ENCODE data around the gene DIDO1. TPM values are rescaled to one million over a fixed set of nuclear protein-coding genes. Genes with fewer than 3 reads are reported as not detected.
"Not testable (repeated sequence)": the region's sequence is repeated elsewhere in the genome, so short reads cannot be mapped to it uniquely, and the experiment has no call there.

Gene DIDO1
- total RNA-seq, 2 donors from 2014 or later, result 63.8 to 80.4 TPM

DNA sequence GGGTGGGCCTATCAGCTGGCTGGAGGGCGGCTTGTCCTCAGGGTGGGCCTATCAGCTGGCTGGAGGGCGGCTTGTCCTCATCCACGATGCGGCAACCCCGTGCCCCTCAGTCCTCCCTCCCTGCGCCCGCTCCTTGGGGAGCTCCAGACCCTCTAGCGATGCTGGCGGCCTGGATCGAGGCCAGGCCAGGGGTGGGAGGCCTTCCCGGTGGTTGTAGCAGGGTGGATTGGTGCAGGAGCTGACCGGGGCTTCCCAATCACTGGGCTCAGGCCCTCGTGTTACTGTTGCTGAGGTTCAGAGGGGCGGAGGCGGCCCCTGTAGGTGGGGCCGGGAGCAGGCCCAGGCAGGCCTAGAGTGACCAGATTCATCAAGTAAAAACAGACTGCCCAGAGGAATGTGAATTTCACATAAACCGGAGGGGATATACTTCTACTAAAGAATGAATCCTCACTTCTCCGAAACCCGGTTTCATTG lies 35.0 kb upstream of the DIDO1 start:
- Histone ChIP-seq H3K36me3 (no peaks in the 10 kb centered on the region), H3K27me3 (replicated peaks; ENCODE audit: insufficient read depth) (no peaks in the 10 kb centered on the region), H3K27ac (no peak overlapping the region), H3K4me3 (no peak overlapping the region), H3K9me3 (no peaks in the 10 kb centered on the region), H3K4me1 (ENCODE audit: control insufficient read depth in 1 of 2, low read depth in 2 of 2) (no peaks in the 10 kb centered on the region)
- TF ChIP-seq, protein P1, sequence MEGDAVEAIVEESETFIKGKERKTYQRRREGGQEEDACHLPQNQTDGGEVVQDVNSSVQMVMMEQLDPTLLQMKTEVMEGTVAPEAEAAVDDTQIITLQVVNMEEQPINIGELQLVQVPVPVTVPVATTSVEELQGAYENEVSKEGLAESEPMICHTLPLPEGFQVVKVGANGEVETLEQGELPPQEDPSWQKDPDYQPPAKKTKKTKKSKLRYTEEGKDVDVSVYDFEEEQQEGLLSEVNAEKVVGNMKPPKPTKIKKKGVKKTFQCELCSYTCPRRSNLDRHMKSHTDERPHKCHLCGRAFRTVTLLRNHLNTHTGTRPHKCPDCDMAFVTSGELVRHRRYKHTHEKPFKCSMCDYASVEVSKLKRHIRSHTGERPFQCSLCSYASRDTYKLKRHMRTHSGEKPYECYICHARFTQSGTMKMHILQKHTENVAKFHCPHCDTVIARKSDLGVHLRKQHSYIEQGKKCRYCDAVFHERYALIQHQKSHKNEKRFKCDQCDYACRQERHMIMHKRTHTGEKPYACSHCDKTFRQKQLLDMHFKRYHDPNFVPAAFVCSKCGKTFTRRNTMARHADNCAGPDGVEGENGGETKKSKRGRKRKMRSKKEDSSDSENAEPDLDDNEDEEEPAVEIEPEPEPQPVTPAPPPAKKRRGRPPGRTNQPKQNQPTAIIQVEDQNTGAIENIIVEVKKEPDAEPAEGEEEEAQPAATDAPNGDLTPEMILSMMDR (IDR thresholded peaks at IDR 0.05), result no peak
- ATAC-seq (ENCODE audit: insufficient number of reproducible peaks, low FRiP score, low read depth) (no peak), DNase-seq (ENCODE audit: low spot score) (no peak)

DNA sequence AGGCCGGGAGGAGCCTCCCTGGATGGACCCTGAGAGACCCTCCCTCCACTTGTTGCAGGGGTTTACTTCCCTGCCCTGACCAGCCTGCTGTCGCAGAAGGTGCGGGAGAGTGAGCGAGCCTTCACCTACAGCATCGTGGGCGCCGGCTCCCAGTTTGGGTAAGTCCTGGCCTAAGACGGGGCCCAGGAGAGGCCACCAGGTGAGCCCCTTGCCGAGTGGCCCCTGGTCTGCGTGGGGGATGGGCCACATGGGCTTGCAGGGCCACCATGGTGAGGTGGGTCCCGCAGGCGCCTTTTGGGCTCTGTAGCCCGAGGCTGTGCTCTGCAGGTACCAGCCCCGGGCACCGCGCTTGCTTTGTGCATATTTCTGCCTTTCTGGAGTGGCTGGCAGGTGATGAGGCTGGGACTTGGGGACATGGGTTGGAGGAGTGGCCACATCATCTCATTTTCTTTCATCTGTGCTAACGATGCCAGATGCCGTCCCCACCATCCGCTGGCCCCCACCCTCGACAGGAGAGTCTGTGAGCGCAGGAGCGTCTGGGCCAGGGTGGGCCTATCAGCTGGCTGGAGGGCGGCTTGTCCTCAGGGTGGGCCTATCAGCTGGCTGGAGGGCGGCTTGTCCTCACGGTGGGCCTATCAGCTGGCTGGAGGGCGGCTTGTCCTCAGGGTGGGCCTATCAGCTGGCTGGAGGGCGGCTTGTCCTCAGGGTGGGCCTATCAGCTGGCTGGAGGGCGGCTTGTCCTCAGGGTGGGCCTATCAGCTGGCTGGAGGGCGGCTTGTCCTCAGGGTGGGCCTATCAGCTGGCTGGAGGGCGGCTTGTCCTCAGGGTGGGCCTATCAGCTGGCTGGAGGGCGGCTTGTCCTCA lies 34.4 kb upstream of the DIDO1 start:
- not testable (repeated sequence) for ATAC-seq (ENCODE audit: insufficient number of reproducible peaks, low FRiP score, low read depth); H3K36me3 ChIP-seq

DNA sequence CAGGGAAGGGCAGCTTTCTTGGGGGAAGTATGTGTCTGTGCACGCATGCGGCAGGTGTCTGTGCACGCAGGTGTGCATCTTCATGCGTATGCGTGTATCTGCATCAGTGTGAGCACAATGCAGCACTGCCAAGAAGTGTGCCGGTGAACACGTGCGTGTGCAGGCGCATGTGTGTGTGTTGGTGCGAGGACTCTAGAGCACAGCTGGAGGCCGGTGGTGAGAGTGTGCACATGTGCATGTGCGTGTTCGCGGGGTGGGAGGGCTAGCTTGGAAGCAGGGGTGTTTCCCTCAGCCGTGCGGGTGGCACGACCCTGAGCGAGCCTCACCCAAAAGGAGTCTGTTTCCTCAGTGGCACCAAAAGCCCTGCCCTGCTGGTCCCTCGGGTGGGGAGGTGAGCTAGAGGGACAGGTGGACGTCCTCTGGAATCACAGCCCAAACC lies 33.7 kb upstream of the DIDO1 start:
- Histone ChIP-seq H3K36me3 (no peaks in the 10 kb centered on the region), H3K4me1 (ENCODE audit: control insufficient read depth in 1 of 2, low read depth in 2 of 2) (no peaks in the 10 kb centered on the region), H3K9me3 (no peaks in the 10 kb centered on the region), H3K27ac (no peak overlapping the region), H3K27me3 (replicated peaks; ENCODE audit: insufficient read depth) (no peaks in the 10 kb centered on the region), H3K4me3 (no peak overlapping the region)
- ATAC-seq (ENCODE audit: insufficient number of reproducible peaks, low FRiP score, low read depth) (no peak), DNase-seq (ENCODE audit: low spot score) (no peak)
- TF ChIP-seq, protein P1 (IDR thresholded peaks at IDR 0.05), result no peak

More for the DNA sequence above, 34.4 kb upstream of the DIDO1 start:
- H3K4me3 ChIP-seq; DNase-seq (ENCODE audit: low spot score); H3K27ac ChIP-seq; H3K27me3 ChIP-seq (replicated peaks; ENCODE audit: insufficient read depth); H3K9me3 ChIP-seq; H3K4me1 ChIP-seq (ENCODE audit: control insufficient read depth in 1 of 2, low read depth in 2 of 2): not testable (repeated sequence)

DNA sequence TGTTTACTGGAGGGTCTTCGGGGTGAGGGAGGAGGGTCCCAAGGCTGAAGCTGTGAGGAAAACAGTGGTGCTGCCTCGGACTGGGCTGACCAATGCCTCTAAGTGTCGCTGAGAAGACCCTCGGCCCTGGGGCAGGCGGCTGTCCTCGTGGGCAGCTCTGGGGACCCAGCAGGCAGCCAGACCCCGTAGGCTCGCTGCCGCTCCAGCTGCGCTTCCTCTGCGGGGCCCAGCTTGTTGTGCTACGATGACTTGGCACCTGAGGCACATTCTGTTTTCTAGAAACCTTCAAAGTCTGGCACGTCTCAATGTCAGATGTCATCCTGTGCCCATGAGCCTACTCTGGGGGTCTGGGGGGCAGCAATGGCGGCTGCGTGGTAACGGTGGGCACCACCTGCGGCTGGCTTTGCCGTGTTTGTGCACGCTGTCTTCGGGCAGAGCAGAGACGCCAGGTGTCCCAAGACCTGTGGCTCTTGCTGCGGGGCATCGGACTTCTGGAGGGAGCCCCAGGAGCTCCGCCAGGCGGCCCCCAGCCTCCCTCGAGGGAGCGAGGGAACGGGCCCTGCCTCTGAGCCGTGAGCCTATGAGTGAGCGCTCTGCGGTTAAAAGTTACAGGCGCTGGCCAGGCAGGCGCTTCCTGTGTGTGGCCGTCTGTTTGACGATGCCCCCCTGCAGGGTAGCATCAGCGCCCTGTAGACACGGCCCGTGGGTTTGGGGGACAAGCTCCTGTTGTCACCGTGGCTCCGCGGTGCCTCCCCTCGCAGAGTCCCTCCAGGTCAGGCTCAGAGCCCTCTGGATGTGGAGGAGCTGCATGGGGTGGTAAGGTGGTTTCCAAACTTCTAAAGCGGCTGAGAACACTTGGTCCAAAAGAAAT lies 33.0 kb upstream of the DIDO1 start:
- no peak overlapping the region for H3K27ac ChIP-seq
- DNase-seq (ENCODE audit: low spot score), result no peak
- H3K9me3 ChIP-seq, result no peaks in the 10 kb centered on the region
- no peaks in the 10 kb centered on the region for H3K27me3 ChIP-seq (replicated peaks; ENCODE audit: insufficient read depth)
- H3K4me1 ChIP-seq (ENCODE audit: control insufficient read depth in 1 of 2, low read depth in 2 of 2), result peaks cover 5 to 6% of the 10 kb centered on the region in 2 donors
- TF ChIP-seq, protein P1 (IDR thresholded peaks at IDR 0.05), result no peak
- no peak overlapping the region for H3K4me3 ChIP-seq
- H3K36me3 ChIP-seq, result no peaks in the 10 kb centered on the region
- ATAC-seq (ENCODE audit: insufficient number of reproducible peaks, low FRiP score, low read depth), result no peak

DNA sequence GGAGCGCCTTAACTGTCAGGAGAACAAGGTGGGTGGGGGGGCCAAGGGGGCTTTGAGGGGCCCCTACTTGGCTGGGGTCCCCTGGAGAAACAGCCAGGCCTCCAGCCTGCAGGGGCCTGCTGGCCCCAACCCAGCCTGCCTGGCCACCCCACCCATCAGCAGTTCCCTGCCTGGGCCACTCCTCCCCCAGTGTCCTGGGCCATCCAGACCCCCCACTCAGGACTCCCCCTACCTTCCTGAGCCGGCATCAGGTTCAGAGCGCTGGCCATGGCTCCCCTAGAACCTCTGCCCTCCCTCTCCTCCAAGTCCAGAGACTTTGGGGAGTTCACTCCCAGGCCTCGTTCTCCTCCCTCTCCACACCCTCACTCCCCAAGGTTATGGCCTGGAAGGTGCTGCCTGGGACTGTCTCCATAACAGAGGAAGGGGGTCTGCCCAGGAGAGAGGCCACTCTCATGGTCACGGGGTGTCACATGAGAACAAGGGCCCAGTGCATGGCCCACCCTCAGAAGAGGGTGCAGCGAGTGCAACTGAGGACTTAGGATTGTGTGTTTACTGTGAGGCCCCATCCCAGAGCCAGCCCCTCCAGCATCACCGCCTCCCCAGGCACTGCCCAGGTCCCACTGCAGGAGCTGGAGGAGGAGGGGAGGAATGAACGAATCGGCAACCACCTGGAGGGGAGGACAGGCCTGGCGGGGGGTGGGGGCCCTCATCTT lies 32.2 kb upstream of the DIDO1 start:
- H3K27ac ChIP-seq, result no peak overlapping the region
- peaks cover 9 to 13% of the 10 kb centered on the region in 2 donors for H3K4me1 ChIP-seq (ENCODE audit: control insufficient read depth in 1 of 2, low read depth in 2 of 2)
- TF ChIP-seq, protein P1 (IDR thresholded peaks at IDR 0.05), result no peak
- ATAC-seq (ENCODE audit: insufficient number of reproducible peaks, low FRiP score, low read depth) (no peak), DNase-seq (ENCODE audit: low spot score) (no peak)
- H3K36me3 ChIP-seq, result no peaks in the 10 kb centered on the region
- H3K9me3 ChIP-seq, result no peaks in the 10 kb centered on the region
- H3K27me3 ChIP-seq (replicated peaks; ENCODE audit: insufficient read depth), result no peaks in the 10 kb centered on the region
- H3K4me3 ChIP-seq, result no peak overlapping the region

Data from thoracic aorta (tissue), 2 donors.